CD4-positive, alpha-beta T cell treated with Interleukin-4 for 4 hours (primary cell): ENCODE data around the gene ZNG1B.
"Not testable (repeated sequence)": the region's sequence is repeated elsewhere in the genome, so short reads cannot be mapped to it uniquely, and the experiment has no call there.

Source experiments
- DNase-seq: peaks from one replicate; pipeline ENCODE4 v3.0.0-alpha.2; 2020

ZNG1B gene

DNA sequence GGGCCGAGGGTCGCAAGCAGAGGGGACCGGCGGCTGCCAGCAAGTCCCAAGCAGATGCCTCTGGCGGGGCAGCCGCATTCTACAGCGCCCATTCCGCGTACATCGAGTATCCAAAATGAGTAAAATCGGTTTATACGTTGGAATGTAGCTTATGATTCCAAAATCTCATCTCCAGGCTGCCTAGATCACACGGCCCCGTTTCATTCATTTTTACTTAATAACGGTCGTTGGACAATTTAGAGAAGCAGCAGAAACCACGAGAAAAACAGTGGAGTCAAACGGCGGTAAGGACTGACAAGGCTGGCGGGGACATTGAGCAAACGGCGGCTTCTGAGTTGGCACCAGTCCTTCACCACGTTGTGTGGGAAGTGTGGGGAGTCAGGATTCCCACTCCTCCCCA is 66.6 kb downstream of the ZNG1B start:
- DNase-seq, result not testable (repeated sequence)

DNA sequence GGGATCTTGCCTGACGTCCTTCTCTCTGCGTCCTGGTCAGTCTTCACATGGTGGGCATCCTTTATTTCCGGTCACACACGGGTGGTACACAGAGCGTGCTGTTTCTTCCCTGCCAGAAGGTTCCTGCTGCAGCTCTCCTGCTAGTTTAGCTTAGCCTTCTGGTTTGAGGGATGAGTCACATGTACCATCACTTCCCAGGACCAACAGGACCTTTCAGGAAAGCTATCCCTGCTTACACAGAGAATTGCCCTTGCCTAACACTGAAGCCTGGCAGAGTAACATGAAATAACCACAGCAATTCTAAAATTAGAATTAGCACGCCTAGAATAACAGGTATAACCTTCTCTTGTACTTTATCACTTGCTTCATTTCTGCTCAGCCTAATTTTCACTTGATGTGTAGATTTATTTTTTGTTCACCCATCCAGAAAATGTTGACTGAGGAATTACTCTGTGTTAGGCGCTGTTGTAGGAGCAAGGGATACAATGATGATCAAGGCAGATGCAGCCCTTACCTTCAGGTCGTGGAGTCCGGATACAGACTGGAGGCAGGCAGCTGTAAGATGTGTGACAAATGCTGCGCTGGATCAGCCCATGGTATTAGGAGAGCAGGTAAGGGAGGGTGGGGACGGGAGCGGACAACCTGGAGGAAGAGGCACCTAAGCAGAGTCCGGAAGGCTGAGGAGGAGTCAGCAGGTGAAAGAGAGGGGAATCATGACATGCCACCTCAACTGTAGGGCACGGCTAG is 70.1 kb downstream of the ZNG1B start:
- not testable (repeated sequence) for DNase-seq

DNA sequence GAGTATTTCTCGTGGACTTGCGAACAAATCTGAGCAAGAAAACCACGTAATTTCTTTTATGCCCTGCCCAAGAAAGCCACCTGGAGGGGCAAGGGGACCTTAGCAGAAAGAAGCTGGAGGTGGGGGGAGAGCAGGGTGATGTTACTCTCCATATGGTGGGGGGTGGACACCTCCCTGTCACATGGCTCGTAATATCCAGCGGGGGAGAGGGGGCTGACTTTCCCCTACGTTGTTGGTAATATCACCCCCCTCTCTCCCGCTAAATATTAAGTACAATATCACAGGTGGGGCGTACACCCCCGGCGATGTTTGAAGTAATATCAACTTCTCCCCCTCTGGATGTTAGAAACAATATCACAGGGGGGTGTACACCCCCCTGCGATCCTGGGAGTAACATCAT is 70.7 kb downstream of the ZNG1B start:
- DNase-seq, result not testable (repeated sequence)

DNA sequence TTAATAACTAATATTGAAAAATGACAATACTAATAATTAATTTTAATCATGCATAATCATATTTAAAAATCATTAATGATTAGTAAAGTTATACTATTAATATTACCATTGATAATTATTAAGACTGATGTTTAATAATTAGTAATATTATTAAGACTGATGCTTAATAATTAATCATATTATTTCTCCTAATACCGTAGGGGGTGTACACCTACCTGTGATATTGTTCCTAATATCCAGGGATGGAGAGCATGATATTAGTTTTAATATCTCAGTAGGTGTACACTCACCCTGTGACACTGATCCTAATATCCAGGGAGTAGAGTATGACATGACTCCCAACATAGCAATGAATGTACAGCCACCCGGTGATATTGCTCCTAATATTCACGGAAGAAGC is 73.4 kb downstream of the ZNG1B start:
- DNase-seq, result not testable (repeated sequence)

DNA sequence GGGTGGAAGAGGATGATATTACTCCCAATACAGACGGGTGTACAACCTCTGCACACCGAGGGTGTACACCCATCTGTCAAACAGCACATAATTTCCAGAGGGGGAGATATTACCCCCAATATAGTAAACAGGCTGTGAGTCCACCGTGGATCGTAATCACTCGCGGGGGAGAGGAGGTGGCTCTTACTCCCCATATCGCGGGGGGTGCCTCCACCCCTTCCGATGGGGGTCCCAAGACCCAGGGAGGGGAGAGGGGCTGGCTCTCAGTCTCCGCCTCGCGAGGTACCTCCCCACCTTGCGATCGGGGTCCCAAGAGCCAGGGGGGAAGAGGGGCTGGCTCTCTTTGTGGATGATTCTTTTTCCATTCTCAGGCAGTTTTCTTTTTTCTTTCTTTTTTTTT is 74.4 kb downstream of the ZNG1B start:
- DNase-seq, result not testable (repeated sequence)

DNA sequence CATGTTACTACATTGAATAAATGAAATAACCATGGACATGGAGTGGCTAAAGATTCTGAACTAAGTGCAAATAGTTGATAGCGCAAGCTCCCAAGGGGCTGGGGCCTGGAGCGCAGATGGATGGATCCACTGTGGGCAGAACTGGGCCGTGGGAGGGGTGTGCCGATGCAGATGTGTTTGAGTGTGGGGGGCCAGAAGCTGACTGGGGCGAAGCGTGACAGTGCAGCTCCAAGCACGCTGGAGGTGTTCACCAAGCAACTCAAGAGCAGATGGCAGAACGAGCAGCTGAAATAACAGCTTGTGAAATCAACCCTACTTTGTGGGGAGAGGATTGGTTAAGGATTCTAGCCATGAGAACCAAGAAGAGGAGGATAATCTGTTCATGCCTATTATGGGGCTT is 78.0 kb downstream of the ZNG1B start:
- not testable (repeated sequence) for DNase-seq

DNA sequence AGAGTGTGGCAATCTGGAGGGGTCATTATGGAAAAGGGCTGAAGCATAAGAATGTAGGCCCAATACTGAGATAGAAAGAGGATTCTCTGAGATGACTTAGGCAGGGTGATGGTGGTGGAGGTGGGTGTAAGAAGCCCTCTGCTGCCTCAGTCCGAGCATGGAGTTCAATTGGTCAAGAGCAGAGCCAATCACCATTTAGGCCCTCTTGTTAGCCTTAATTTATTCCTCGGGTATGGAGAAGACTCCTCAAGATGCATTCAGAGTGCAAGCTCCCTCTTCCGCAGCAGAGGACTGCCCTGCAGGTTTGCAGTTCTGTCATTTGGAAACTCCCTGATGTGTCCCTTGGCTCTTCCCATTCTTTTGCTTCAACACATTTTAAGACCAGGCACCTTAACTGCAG is 78.5 kb downstream of the ZNG1B start:
- DNase-seq, result not testable (repeated sequence)

DNA sequence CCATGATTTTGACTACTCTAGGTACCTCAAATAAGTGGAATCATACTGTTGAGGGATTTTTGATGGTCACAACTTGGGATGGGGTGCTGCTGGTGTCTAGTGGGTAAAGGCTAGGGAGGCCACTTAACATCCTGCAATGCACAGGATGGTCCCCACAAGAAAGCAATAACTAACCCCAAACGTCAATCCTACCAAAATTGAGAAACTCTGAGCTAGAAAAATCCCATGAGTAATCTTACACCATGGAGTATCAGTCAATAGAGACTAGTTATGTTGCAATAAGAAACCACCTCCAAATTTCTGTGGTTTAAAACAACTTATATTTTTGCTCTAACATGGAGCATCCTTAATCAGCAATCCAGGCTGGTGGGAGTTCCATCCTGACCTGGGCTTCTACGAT is 79.5 kb downstream of the ZNG1B start:
- not testable (repeated sequence) for DNase-seq

DNA sequence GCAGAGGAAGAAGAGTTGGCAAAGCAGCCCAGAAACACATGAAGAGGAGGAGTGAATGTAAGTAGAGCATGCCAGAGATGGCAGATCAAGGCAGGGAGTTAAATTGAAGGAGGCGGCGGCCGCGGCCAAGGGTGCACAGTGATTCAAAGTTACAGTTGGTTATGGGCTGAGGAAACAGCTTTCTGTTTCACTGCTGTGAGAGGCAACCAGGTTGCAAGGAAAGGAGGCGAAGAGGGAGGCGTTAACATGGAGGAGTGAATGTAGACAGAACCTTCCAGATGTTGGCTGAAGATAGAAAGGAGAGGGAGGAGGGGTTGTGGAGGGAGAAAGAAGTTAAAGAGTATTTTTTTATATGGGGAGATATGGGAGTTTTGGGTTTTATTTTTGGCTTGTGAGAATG is 83.3 kb downstream of the ZNG1B start:
- not testable (repeated sequence) for DNase-seq

DNA sequence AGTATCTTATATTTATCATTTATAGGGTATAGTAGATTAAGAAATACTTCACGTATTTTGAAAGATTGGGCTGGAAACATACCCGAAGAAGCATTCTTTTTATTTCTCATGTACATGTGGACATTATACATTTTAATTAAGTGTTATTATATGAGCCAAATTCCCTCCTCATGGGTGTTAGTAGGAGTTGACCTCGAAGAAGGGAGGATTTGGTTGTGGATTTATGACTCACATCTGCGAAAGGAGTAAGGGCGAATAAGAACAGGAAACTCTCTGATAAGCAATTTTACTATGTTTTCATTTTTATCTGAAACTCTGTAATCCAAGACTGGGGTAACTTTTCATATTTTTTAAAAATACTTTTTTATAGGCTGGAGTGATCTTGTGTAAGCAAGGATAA is 84.0 kb downstream of the ZNG1B start:
- DNase-seq, result not testable (repeated sequence)

DNA sequence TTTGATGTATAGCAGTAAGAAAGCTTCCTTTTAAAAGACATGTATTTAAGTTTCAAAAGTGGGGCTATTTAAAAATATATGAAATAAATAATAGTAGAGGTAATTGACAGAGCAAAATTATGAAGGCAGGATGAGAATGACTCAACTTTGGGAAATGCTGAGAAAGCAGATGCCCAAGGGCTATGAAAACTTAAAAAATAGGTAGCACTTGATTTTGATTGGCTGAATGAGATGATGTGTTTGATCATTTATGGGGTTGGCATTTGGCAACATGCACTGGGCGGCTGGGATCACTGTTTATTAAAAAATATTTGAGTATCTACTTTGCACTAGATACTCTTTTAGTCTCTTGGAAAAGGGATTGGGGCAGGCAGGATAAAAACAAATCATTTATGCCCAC is 87.5 kb downstream of the ZNG1B start:
- not testable (repeated sequence) for DNase-seq

DNA sequence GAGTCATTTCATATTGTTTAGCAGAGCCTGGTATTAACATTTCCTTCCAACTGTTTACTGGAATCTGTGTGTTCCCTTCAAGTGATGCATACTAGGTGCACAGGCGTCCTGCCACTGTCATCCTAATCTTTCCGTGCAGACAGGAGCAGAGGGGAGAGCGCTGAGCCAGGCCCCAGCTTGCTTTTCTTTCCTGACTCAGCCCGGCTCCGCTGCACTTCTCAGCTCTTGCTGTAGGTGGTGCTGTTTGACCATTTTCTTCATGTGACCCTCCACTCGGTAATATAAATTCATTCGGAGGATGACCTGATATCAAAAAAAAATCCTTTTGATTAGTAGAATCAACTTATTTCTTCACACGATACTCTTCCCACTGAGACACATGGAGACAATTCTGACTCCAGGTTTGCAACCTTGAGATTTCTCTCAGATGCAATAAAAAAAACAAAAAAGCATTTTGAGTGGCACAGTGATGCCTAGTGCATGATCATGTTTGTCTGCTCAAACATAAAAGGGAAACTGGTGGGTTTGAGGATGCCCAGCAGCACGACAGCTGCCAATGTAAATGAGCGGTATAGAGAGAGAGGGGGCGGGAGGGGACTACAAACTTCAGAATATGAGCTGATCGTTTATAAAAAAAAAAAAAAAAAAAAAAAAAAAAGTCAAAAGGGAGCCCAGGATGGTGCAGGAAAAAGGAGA is 90.0 kb downstream of the ZNG1B start:
- DNase-seq, result not testable (repeated sequence)

DNA sequence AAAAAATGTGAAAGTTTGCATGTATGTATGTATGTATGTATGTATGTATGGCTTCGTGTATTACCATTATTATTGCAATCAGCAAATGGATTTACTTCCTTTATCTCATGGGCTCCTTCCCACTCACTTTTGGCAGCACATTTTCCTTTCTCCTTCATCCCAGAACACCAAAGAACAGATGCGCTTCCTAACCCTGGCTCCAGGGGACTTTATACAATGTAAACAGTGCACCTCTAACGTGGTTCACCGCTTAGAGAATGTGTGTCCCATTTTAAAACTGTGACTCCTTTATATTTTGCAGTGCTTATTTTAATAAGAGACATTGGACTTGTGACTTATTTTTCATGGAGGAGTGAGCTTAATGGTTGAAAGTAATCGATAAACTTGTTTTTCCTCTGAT is 90.6 kb downstream of the ZNG1B start:
- not testable (repeated sequence) for DNase-seq

DNA sequence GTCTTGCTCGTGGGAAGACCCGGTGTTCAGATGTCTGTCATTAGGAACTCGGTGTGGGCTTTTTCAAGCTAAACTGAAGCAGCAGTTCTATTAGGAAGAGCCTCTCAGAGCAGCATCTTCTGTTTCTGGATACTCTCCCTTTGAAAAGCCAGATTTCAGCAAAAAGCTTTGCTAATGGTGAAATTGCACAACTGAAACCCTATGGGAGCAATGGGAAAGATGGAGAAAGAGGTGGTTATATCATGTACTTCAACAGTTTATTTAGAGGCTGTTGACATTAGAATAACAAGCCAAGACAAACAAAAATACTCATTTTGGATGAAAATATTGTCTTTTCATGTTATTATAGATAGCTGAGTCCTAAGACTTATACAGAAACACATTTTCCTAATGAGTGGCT is 91.4 kb downstream of the ZNG1B start:
- DNase-seq, result not testable (repeated sequence)

DNA sequence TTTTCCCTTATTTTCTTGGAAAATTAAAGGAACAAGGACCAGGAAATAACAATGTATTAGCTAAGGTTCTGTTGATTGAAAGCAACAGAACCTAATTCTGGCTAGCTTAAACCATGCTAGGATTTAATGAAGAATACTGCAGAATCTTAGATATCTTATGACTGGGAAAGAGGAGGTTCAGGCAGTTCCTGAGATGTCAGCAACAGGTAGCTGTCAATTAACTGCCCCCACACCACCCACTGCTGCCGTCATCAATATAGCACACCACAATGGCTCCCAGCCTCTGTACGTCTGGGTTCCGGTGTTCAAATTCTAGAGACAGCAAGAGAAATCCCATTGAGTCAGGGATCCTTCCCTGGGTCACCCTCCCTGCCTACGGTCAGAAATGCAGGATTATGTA is 95.5 kb downstream of the ZNG1B start:
- DNase-seq, result not testable (repeated sequence)

DNA sequence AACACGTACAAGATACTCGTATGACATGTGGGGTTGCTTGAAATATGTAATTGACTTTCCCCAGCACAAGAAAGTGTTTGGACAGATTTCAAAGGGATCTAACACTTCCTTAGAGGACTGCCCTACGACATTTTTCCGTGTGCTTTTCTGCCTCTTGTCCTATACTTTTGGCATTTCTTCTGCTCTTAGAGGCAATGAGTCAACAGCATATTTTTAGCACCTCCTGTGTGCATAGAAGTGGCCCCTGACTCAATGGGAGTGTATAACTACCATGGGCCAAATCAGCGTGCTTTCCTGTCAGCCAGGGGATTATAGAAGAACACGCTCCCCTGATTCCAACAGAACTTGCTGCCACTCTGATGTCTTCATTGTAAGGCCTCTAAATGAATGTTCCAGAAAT is 99.1 kb downstream of the ZNG1B start:
- DNase-seq, result not testable (repeated sequence)

DNA sequence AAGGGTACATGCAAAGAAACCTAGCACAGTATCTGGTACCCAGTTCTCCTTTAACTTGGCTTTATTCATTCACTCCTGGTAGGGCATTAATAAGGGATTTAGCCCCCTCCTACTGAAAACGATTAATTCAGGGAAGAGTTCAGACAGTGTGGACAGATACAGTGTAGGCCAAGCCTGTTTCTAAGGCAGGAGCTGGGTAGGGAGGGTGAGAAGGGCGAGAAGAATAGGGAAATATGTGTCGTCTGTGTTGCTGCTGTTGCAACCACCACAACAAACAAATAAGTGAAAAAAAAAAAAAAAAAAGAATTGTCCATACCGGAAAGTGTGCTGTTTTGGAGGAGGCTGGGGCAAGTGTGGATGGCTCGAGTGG is 103.3 kb downstream of the ZNG1B start:
- DNase-seq, result not testable (repeated sequence)

DNA sequence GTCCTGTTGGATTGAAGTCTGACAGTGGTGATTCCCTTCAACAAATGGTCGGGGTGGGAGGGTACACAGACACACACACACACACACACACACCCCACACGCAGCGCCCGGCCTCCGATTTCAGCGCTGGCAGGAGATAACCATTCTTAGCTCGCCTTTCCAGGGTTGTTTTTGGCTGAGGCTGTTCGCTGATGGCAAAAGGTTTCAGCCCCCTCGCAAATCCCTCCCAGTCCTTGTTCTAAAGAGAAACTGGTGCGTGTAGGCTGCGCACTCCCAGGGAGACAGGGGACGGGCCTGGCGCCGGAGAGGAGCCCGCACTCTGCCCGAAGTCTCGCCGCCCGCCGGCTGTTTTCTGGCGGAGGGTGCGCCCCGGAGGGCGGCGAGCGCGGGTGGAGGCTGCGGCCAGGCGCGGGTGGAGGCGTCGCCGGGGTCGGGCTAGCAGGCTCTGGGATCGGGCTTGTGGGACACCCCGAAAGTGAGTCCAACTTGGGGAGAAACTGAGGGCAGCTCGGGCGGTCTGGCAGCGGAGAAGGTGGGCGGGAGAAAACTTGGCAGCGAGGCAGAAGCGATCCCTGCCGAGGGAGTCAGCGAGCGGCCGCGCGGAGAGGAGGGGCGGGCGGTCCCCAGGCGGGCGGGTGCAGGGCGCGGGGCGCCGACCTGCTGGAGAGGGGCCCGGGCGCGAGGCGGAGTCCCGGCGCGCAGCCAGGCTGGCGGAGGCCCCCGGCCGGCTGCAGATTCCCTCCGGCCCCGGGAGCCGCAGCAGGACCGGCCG is 103.9 kb downstream of the ZNG1B start:
- not testable (repeated sequence) for DNase-seq

DNA sequence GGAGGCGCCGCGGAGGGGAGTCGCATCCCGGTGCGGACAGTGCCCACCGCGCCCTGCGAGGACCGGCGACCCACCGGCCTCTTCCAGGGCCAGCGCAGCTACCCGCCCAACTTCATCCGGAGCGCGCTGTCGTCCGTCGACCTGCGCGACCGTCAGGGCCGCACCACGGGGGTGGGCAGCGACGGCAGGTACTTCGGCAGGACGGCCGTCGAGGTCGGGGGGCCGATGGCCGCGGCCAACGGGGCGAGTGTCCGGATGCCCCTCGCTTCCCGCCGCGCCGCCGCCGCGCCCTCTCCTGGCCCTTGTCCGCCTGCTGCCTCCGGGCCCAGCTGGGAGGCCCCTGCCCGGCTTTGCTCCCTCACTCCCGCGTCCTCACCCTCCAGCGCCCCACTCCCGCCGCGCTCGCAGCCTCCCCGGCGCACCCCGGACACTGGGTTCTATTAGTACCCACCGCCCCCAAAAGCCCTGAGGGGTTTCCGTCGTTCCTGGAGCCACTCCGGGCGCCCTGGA is 104.5 kb downstream of the ZNG1B start:
- not testable (repeated sequence) for DNase-seq

DNA sequence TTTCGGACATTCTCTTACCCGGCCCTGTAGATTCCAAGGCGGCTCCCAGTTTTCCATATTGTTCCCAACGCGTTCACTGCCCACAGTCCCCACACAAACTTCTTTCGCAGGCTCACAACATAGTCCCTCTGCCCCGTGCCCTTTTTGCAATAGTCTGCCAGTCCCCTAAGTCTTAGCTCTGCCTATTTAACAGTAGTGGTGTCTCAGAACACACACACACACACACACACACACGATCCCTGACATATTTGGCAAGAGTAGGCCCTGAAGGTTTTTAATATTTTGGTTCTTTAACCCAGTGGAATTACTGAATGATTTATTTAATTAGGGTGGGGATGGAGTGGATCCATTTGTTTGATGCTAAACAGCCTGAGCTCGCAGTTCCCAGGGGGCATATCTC is 105.0 kb downstream of the ZNG1B start:
- not testable (repeated sequence) for DNase-seq
